IPS-18c (cell line): Measurements from ENCODE around the gene FBN1.

Experiments used
- H3K4me3 ChIP-seq: 2 replicates; pipeline ENCODE4 v1.7.0; 2013; ENCODE audit warnings: low read depth, mild to moderate bottlenecking, low read length, moderate library complexity; ENCODE audit not compliant: insufficient read depth
- H3K9me3 ChIP-seq: one replicate; pipeline ENCODE4 v1.6.1; 2013; ENCODE audit warnings: mild to moderate bottlenecking, low read length, moderate library complexity; ENCODE audit not compliant: control insufficient read depth, insufficient read depth

Gene FBN1

GRCh38 chr15:48645558-48646330 lies at the start of gene FBN1:
FBN1 (minus strand) TSS chr15:48645709; CDS start chr15:48644769, 940 bp downstream.
- Histone ChIP-seq H3K4me3 (peak within 1 kb of the TSS; percentile 78), H3K9me3 (no peaks in the 10 kb centered on the region)

DNA sequence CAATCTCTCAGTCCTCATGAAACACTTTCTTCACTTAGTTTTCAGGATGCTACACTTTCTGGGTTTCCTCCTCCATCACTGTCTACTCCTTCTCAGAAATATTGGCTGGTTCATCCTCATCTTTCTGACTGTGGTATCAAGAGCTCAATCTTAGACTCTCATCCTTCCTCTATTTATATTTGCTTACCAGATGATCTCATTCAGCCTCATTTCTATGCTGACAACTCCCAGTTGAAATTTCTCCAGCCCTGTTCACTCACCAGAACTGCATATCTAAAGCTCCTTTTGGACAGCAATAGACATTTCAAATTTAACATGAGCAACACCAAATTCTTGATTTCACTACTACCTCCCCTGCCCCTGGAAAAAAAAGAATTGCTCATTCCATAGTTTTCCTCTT lies 48.0 kb upstream of the FBN1 start:
- H3K4me3 ChIP-seq: no peak overlapping the region
- no peaks in the 10 kb centered on the region for H3K9me3 ChIP-seq

DNA sequence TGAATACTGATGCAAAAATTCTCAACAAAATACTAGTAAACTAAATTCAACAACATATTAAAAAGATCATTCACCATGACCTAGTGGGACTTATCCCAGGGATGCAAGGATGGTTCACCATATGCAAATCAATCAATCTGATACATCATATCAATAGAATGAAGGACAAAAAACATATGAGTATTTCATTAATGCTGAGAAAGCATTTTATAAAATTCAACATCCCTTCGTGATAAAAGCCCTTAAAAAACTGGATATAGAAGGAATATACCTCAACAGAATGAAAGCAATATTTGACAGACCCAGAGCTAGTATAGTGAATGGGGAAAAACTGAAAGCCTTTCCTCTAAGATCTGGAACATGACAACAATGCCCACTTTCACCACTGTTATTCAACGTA lies 43.0 kb upstream of the FBN1 start:
- Histone ChIP-seq H3K4me3 (no peak overlapping the region), H3K9me3 (no peaks in the 10 kb centered on the region)

DNA sequence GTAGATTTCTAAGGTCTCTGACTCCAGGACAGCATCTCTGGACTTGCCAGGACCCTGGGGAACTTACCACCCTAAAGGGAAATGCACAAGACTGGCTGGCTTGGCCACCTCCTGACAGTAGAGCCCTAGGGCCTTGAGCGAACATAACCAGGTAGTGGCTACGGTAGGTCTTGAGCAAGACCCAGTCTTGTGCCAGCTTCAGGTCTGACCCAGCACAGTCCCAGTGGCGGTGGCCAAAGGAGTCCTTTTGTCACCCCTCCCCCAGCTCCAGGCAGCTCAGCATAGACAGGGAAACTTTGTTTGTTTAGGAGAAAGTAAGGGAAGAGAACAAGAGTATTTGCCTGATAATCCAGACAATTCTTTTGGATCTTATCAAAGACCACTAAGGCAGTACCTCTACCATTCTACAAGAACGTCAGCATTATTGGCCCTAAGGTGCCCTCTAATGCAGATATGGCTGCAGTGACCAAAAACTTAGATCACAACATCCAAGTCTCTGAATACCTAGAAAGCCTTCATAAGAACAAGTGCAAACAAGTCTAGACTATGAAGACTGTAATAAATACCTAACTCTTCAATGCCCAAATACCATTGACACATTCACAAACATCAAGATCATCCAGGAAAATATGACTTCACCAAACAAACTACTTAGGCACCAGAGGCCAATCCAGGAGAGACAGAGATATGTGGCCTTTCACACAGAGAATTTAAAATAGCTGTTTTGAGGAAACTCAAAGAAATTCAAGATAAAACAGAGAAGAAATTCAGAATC lies 38.7 kb upstream of the FBN1 start:
- Histone ChIP-seq H3K4me3 (no peak overlapping the region), H3K9me3 (no peaks in the 10 kb centered on the region)

GRCh38 chr15:48682942-48683651 lies 37.6 kb upstream of the FBN1 start:
- no peak overlapping the region for H3K4me3 ChIP-seq
- H3K9me3 ChIP-seq: no peaks in the 10 kb centered on the region

DNA sequence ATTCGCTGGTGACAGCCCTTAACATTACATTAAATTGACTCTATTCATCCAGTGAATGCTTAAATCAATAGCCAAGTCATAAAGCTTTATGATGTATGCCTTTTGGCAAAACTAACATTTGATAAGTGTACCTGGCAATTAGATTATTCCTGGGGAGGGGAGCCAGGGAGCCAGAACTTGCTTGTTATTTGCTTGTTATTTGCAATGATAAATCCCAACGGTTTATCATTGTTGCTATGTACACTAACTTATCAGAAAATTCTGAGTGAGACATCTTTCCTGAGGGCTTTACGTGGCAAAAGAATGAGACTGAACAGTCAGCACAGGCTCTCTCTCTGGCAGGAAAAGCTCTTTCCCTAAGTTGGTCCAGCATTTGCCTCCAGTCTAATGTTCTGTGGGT lies 35.8 kb upstream of the FBN1 start:
- no peak overlapping the region for H3K4me3 ChIP-seq
- H3K9me3 ChIP-seq: no peaks in the 10 kb centered on the region

- H3K4me3 ChIP-seq: no peak overlapping the region
- no peaks in the 10 kb centered on the region for H3K9me3 ChIP-seq
These were observed 35.3 kb upstream of the FBN1 start for GRCh38 chr15:48680841-48681240.

GRCh38 chr15:48679952-48680351 lies 34.4 kb upstream of the FBN1 start:
- H3K9me3 ChIP-seq: no peaks in the 10 kb centered on the region

GRCh38 chr15:48678851-48679250 lies 33.3 kb upstream of the FBN1 start:
- Histone ChIP-seq H3K9me3 (no peaks in the 10 kb centered on the region), H3K4me3 (no peak overlapping the region)

More at GRCh38 chr15:48679952-48680351, 34.4 kb upstream of the FBN1 start:
- H3K4me3 ChIP-seq: no peak overlapping the region

- Histone ChIP-seq H3K9me3 (no peaks in the 10 kb centered on the region), H3K4me3 (no peak overlapping the region)
These were observed 32.3 kb upstream of the FBN1 start for GRCh38 chr15:48677821-48678220.

DNA sequence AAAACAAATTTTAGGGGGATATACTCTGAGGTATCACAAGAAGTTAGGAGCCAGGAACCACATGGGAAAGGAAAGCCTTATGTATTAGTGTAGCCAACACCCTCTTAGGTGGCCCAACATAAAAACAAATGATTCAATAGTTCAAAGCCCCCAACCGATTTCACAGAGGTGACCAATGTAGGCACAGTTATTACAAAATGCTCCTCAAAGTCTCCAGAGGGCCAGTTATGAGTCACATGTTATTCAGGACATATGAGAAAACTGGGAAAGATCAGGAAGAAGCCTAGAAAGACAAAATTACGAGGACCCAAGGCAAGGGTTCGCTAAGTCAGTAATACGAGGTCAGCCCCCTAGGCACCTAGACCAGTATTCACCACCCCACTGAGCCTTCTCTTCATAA lies 29.9 kb upstream of the FBN1 start:
- Histone ChIP-seq H3K9me3 (no peaks in the 10 kb centered on the region), H3K4me3 (no peak overlapping the region)

DNA sequence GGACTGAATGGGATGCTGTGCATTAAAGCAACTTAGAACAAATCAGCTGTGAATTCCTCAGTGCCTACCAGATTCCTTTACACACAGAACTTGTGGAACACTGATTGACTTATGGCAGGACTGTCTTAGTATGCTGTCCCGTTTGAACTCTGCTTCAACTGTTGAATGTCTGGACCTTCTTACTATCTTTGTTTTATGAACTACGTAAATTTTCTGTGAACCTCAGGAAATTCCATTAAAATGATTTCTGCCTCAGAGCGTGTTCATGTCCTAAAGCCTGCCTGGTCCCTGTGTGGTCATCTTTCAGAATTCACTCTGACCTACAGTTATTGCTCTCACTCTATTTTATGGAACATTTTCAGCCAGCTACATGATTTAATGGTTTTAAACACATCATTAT lies 29.4 kb upstream of the FBN1 start:
- Histone ChIP-seq H3K9me3 (no peaks in the 10 kb centered on the region), H3K4me3 (no peak overlapping the region)

- H3K9me3 ChIP-seq: no peaks in the 10 kb centered on the region
- H3K4me3 ChIP-seq: no peak overlapping the region
These were observed 26.7 kb upstream of the FBN1 start for GRCh38 chr15:48672206-48672605.

DNA sequence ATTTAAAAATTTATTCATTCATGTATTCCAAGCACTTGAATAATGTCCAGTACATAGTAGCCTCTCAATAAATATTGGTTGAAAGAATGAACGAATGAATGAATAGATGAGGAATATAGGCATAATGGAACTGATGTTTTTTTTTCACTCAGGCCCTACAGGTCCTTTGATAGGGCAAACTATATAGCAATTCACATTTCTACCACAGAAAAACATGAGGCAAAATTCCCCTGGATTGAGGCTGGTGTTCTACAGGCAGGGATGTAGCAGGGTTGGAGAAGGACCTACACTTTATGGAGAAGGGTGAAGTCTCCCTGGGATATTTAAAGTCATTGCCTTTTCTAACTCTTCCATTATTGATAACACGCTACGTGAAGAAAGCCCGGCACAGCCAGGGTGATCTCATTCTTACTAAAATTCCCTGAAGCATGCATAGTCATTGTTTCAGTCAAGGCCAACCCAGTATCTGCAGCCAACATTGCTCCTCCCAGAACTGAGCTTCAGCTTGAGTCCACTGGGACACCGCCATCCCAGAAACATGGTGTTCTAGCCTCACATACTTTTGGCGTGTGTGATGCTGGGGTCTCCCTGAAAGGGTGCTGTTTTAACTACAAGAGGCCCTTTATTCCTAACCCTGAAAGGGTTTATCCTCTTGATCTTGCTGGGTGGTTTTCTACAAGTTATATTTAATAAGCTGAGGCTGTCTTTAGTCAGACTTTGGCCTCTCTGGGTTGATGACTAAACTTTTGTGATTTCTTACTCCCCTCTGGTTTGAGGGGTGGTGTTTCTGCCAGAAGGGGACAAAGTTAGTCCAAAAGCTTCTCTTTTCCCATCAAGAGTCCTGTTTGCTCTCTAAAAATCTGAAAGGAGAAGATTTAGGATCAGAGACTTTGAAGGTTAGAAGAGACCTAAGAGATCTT lies 25.9 kb upstream of the FBN1 start:
- no peaks in the 10 kb centered on the region for H3K9me3 ChIP-seq

GRCh38 chr15:48667701-48668100 lies 22.2 kb upstream of the FBN1 start:
- Histone ChIP-seq H3K9me3 (no peaks in the 10 kb centered on the region), H3K4me3 (no peak overlapping the region)

More for the DNA sequence above, 25.9 kb upstream of the FBN1 start:
- H3K4me3 ChIP-seq: no peak overlapping the region

- no peak overlapping the region for H3K4me3 ChIP-seq
- no peaks in the 10 kb centered on the region for H3K9me3 ChIP-seq
These were observed 18.9 kb upstream of the FBN1 start for GRCh38 chr15:48664436-48664835.
